Middle frontal gyrus (tissue), 1 donor: ENCODE results near the gene TMEM171.

ENCODE experiments used
- DNase-seq: peaks from one replicate; pipeline ENCODE4 v3.0.0-alpha.2; 2015; ENCODE audit warnings: low spot score; ENCODE audit errors: extremely low spot score

The TMEM171 gene, protein sequence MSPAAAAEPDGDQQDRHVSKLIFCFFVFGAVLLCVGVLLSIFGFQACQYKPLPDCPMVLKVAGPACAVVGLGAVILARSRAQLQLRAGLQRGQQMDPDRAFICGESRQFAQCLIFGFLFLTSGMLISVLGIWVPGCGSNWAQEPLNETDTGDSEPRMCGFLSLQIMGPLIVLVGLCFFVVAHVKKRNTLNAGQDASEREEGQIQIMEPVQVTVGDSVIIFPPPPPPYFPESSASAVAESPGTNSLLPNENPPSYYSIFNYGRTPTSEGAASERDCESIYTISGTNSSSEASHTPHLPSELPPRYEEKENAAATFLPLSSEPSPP

DNA sequence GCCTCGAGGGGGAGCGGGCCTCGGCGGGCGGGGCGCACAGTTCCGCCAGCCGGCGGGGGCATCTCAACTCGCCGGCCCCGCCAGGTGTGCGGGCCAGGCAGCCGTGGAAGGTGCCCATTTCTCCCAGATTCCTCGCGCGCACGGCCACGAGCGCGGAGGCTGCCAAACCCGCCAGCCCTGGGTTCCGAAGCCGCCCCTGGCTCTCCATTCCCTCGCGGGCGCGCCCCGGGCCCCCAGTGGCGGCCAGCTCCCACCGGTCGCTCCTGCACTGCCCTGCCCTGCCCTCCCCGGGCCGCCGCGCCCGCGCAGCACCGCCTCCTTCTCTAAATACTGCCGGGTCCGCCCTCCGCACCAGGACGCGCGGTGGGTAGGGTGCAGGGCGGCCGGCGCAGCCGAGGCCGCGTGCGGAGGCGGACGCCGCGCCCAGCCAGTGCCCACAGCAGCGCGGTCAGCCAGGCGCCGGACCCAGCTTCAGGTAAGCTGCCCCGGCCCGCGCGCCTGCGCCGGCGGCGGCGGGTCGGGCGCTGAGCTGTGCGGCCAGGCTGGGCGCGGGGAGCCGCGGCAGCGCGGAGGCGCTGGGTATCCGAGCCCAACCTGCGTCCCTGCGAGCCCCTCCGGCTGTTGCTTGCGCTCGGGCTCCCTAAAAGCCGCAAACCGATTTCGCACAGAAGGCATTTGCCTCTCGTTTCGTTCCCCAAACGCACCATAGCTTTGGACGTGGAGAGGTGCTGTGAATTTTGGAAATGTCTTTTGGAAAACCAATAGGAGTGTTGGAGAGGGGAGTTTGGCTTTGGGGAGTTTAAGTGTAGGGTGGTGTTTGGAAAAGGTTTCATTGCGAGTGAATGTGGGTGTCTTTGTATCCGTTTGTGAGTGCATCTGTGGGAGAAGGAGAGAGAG is at the start of gene TMEM171:
Gene TMEM171, plus strand, starts transcription at position 354 of the 897 bp plus-strand sequence. CDS start 2,799 bp downstream, outside the sequence.
- DNase-seq: no peak

DNA sequence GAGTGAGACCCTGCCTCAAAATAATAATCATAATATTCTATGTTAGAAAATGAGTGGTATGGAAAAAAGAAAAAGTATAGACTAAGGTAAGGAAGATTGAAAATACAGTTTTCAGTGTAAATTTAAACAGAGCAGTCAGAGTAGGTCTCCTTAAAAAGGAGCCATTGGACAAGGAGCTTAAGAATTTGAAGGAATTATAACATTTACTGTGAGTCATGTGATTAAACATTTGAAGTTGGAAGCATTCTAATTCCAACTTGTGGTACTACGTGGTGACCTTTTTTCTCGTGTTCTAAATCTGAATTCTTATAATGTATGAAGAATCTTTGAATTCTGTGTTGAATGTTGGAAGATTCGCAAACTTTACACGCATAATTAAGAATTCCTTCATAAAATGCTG is 39.3 kb upstream of the TMEM171 start:
- DNase-seq: no peak

DNA sequence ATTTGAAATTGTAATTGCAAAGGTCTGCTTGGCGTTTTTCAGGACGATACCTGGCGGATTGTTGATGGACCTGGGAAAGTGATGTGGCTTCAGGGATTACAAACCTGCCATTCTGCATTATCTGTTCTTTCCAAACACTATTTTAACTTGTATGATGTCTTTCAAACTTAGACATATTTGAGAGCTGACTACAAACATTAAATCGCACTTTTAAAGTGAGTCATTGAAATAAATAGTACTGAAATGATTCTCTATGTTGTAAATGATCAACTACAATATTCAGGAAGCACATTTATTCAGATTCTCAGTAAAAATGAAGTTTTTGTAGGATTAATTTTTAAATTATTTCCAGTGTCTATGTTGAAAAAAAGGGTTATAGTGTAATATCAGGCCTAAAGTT is 32.3 kb upstream of the TMEM171 start:
- DNase-seq: no peak

DNA sequence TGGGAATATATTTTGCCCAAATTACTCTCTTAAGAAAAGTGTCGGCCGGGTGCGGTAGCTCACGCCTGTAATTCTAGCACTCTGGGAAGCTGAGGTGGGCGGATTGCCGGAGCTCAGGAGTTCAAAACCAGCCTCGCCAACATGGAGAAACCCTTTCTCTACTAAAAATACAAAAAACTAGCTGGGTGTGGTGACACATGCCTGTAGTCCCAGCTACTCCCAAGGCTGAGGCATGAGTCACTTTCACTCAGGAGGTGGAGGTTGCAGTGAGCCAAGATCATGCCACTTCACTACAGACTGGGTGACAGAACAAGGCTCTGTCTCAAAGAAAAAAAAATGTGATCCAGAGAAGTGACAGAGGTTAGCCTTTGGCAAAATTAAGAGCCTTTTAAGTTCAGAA is 26.4 kb upstream of the TMEM171 start:
- no peak for DNase-seq

DNA sequence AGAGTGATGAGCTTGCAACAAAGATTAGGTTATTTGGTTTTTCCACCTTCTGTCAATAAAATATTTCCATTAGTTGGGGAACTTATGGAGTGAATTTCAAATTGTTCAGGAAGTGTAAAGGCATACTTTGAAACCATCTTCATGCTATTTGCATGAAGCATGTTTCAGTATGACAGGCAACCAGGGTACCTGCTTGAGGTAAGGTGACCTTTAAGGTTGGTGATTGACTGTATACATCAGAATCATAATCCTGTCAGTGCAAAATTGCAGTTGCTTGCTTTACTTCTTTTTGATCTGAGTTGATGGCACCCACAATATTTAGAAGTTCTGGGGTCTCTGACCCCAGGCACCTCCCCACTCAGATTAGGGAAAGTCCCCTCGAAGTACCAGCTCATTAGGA is 26.0 kb upstream of the TMEM171 start:
- DNase-seq: no peak

DNA sequence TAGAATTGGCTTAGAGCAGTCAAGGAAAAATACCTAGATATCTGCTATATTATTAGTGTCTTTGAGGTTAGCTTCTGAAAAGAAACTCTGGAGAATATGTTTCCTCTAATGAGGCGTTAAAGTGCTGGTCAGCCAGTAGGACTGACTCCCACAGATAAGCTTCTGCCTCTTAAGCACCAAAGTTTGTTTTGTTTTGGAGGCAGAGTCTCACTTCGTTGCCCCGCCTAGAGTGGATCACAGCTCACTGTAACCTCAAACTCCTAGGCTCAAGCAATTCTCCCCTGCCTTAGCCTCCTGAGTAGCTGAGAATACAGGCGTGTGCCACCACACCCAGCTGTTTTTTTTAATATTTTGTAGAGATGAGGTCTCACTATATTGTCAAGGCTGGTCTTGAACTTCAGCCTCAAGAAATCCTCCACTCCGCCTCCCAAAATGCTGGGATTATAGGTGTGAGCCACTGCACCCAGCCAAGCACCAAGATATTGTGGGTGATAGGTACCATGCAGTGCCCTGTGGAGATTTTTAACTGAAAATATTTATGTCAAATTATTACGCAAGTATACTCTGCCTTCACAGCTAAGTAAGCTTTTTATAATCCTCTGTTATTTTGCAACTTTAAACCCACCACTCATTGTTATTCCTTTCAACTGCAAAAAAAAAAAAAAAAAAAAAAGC is 24.7 kb upstream of the TMEM171 start:
- DNase-seq: no peak

DNA sequence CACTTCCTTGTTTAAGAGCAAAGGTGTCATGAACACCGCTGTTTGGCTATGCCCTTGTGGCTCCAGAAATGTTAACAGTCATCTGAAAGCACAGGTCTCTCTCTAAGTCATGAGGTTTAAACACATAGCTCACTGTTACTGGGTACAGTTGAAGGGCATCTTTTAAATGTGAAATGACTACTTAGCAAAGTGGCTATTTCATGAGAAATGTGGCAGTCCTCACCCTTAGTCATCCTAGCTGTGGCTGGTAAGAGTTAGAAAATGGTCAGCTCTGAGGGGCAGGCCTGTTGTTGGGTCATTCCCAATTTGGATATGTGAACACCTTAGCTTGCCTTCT is 24.2 kb upstream of the TMEM171 start:
- no peak for DNase-seq

DNA sequence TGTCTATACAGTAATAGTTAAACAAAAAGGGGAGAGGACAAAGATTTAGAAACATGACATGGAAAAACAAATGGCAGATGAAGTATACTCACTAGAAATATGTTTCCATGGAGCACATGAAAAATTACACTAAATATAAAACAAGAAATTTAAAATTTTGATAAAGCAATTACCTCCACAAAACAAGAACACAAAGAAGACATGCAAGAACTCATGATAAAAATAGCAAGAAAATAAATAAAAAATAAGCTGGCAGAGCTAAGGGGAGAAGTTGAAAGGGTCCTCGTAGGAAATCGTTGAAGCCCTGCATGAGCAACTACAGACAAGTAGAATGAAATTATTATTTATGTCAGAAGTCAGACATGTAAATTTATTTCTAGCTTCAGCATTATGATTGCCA is 22.6 kb upstream of the TMEM171 start:
- DNase-seq: no peak

DNA sequence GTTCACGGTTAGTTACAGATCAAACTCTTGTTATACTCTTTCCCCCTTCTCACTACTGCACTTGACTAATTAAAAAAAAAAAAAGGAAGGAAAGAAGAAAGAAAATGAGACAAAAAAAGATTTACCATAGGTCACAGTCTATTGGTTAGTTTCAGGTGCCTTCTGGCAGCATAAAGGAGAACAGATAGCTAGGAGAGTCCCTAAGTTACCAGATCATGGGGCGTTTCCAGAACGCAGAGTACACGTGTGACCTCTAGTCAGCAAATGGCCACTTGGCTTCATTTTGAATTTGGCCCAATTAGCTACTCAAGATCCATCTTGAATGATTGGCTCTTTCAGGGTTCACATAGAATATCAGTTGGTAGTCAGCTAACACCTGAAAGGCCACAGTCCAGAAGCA is 20.3 kb upstream of the TMEM171 start:
- DNase-seq: no peak

DNA sequence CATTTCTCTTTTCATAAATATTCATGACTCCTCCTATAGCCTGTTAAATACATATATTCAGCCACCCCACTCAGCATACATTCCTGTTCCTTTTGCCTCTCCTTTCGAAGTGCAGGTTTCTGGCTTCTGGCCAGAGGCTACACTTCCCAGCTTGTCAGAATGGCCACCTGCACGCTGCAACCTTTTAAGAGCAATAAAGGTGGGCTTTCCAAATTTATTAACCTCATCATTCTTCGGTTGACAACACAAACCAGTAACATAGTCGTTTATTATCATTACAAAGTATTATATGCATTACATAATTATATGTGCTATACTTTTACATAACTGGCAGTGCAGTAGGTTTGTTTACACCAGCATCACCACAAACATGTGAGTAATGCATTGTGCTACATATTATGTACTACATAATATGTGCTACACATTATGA is 16.5 kb upstream of the TMEM171 start:
- DNase-seq: no peak

DNA sequence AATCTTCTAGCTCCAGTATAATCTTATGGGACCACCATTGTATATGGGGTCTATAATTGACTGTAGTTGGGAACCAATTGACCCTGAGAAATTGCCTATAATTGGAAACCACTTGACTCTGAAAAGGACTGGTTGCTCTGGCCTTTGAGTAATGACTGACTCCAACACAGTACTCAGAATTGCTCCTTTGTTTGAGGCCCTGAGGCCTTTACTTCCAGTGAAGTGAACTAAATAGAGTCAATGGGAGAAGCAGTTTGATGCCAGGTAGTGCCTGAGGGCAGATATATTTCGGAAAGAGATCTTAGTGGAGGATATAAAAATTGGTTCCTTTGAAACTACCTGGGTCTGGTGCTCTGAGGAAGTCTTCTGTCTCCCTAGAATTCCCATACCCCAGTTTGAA is 16.0 kb upstream of the TMEM171 start:
- DNase-seq: no peak

DNA sequence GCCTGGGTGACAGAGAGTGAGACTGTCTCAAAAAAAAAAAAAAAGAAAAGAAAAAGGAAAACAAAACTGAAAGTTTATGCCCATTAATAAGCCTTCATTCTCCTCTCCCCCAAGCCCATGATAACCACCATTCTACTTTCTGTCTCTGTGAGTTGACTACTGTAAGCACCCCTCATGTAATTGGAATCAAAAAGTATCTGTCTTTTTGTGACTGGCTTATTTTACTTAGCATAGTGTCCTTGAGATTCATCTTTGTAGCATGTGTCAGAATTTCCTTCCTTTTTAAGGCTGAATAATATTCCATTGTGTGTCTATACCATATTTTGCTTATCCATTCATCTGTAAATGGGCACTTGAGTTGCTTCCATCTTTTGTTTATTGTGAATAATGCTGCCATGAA is 14.0 kb upstream of the TMEM171 start:
- DNase-seq: no peak

DNA sequence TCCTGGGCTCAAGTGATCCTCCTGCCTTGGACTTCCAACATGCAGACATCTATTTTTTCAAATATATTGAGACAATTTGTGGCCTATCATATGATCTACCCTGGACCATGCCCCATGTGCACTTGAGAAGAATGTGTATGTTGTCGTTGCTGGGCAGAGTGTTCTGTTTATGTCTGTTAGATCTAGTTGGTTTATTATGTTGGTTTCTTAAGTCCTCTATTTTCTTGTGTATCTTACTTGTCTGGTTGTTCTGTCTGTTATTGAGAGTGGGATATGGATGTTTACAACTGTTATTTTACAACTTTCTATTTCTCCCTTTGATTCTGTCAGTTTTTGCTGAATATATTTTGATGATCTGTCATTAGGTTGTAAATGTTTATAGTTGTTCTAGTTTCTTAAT is 10.2 kb upstream of the TMEM171 start:
- no peak for DNase-seq

DNA sequence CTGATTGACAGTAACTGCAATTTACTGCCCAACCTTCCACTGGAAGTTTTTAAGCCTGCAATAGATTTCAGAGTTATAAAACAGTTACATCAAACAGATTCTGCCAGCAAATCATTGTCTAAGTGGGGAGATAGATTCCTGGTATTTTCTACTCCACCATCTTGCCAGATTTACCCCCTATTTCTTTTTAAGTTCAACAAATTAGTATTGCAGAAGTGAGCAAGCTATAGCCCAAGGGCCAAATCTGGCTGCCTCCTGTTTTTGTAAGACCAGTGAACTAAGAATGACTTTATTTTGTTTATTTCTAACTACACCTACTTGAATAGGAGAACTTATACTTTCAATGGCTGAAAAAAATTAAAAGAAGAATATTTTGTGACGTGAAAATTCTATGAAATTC is 8.8 kb upstream of the TMEM171 start:
- no peak for DNase-seq

DNA sequence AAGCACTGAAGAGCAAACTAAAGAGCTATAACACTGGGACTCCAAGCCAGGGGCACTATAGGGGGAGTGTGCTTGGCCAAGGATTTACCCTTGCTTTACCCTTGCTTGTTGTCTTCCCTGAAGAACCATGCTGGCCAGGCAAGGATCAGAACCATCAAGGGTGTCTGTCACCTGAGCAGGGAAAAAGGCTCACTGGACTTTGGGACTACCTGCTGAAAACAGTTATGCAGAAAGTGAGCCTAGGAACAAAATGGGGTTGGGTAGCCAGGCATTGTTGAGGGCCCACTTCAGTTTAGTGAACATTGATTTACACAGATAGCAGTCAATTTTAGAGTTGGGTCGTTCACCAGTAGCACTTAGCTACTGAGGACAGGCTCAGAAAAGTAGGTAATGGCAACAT is 8.0 kb upstream of the TMEM171 start:
- no peak for DNase-seq

DNA sequence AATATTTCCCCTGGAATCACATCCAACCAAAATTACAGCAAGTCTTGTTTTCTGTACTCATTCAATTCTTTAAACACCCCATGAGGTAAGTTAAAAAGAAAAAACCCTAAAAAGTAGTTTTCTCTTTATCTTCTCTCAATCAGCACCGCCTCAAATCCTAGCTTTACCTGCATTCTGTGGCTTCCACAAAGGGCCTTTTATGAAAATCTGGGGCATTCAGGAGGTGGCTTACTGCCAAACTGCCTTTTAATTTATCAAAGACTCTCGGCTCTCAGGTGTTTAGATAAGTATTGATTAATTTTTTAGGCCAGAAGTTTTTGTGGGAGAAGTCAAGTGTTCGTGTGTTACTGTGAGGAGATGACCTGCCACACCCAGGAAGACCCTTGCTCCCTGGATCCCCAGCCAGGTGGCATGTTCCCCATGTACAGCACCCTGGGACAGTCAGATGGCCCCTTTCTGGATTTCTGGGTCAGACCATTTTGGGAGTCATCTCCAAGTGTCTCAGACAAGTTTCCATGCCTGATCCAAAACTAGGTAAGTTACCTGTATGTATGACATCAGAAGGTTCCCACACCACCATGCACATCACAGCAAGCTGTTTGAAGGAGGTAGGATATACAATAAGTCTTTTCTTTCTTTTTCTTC is 6.2 kb upstream of the TMEM171 start:
- no peak for DNase-seq

DNA sequence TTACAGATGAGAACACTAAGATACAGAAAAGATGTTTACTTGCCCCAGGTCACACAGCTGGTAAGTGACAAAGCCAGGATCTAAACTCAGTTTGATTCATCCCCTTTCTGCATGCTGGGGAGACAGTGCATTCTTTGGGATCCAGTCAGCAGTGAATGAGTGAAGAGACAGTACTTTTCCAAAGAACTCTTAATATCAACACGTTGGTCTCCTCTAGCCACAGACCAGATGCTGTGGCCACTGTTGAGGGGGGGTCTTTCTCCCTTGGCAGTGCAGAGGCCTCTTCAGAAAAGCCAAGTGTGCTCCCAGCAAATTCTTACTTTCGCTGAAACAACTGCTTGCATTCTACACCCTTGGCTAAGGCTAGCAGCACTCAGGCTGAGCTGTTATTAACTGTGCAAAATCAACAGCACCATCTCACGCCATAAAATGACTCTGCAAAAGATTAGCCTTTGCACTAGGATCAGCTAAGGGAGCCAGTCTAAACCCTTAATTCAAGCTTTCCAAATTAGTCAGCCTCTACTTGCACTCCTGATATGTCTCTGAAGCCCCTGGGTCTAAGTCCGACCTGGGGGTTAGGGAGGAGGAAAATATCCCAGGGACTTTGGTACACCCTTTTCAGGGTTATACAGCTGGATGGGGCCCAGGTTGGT is 4.8 kb upstream of the TMEM171 start:
- DNase-seq: no peak

DNA sequence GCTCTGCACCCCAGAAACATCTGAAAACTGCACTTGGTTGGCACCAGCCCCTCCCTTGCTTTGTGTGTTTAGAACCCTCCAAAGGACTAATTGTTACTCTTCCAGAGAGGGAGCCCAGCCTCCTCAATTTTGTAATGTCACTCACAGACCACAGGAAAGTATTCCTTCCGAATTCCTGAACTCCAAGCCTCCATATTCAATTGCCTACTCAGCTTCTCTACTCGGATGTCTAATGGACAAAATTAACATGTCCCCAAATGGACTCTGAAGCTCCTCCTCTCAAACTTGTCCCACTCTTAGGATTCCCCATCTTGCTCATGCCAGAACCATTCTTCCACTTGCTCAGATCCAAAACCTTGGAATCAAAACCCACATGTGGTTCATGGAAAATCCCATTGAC is 3.9 kb upstream of the TMEM171 start:
- DNase-seq: no peak

DNA sequence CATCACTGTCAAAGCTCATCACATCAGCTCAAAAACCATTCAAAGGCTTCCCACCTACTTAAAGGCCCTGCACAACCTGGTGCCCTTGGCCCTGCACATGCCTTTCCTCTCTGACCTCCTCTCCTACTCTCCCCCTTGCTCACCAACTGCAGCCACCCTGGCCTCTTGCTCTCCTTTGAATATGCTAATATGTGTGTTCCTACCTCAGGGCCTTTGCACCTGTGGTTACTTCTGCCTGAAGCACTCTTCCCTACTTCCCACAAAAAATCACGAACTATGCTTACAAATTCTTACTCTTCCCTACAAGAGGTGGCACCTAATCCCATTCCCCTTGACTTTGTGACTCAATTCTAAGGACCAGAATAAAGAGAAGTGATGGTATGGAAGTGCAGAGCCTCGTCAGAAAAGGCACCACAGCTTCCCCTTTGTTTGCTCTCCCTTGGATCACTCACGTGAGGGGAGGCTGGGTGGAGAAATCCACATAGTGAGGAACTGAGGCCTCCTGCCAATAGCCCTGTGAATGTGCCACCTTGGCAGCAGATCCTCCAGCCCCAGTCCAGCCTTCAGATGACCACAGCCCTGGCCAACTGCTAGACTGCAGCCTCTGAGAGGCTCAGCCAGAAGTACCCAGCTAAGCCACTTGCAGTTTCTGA is 3.2 kb upstream of the TMEM171 start:
- no peak for DNase-seq

DNA sequence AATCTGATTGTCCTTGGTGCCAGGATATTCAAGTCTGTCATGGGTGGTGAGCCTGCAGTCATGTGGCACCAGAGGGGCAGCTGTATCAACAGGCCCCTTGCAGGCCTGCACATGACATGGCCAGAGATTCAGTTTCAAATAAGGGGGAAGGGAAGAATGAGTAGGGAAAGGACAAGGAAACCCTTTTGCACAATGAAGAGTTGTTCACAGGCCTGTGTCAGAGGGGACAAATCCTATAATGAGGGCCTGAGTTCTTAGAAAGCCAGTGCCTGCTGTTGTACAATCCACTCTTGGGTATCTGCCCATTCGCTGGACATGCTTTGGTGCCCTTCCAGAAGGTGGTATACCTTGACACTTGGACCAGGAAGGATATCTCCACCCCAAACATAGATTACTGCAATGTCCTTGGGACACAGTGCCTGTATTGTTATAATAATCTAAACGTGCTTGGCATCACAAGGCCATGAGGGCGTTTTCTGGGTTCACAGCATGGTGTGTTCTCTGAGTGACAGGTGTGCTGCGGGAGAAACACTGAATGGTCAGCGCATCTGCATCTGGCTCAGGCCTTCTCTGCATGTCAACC is 1.9 kb upstream of the TMEM171 start:
- no peak for DNase-seq
